Liver (tissue), 9 donors: ENCODE data around the gene CUBN. TPM values are rescaled to one million over a fixed set of nuclear protein-coding genes. Genes with fewer than 3 reads are reported as not detected.

Experiments
- DNase-seq: peaks from one replicate; pipeline ENCODE4 v3.0.0-alpha.2; 2017; ENCODE audit warnings: low spot score
- H3K27ac ChIP-seq, 2 donors: one replicate each; pipeline ENCODE4 v1.7.0; 2013; ENCODE audit warnings: inconsistent platforms in 2 of 2, low read length in 2 of 2, control low read depth in 1 of 2, low read depth in 1 of 2, mild to moderate bottlenecking in 1 of 2
- H3K27me3 ChIP-seq, 4 donors: one replicate each; pipeline versions ENCODE4 v1.6.1 to v1.7.0; 2013; ENCODE audit warnings: low read length in 3 of 4, inconsistent platforms in 1 of 4, mild to moderate bottlenecking in 1 of 4, moderate library complexity in 1 of 4; ENCODE audit not compliant: control insufficient read depth in 4 of 4, insufficient read depth in 4 of 4
- H3K36me3 ChIP-seq, 4 donors: one replicate each; pipeline versions ENCODE4 v1.6.1 to v1.7.0; 2013; ENCODE audit warnings: low read length in 3 of 4, mild to moderate bottlenecking in 3 of 4, low read depth in 1 of 4, moderate library complexity in 1 of 4; ENCODE audit not compliant: control insufficient read depth in 4 of 4, insufficient read depth in 3 of 4
- H3K4me1 ChIP-seq, 4 donors: one replicate each; pipeline versions ENCODE4 v1.6.1 to v1.7.0; 2013; ENCODE audit warnings: low read length in 3 of 4, mild to moderate bottlenecking in 3 of 4, moderate library complexity in 1 of 4; ENCODE audit not compliant: control insufficient read depth in 4 of 4, insufficient read depth in 4 of 4
- H3K4me3 ChIP-seq, 3 donors: one replicate each; pipeline versions ENCODE4 v1.6.1 to v1.7.0; 2013; ENCODE audit warnings: low read length in 3 of 3, control low read depth in 1 of 3, low read depth in 1 of 3, mild to moderate bottlenecking in 1 of 3
- H3K9ac ChIP-seq, 2 donors: one replicate each; pipeline ENCODE4 v1.7.0; 2013; ENCODE audit warnings: low read length in 2 of 2, mild to moderate bottlenecking in 2 of 2, moderate library complexity in 2 of 2, control low read depth in 1 of 2, low read depth in 1 of 2
- H3K9me3 ChIP-seq, 4 donors: one replicate each; pipeline versions ENCODE4 v1.6.1 to v1.7.0; 2013; ENCODE audit warnings: low read length in 3 of 4; ENCODE audit not compliant: control insufficient read depth in 4 of 4
- ATF3 ChIP-seq: IDR thresholded peaks from 2 replicates; pipeline ENCODE4 v1.6.1; 2016; ENCODE audit warnings: antibody characterized with exemption
- FOXA1 ChIP-seq: IDR thresholded peaks from 2 replicates; pipeline ENCODE4 v1.6.1; 2016; ENCODE audit warnings: antibody characterized with exemption
- FOXA2 ChIP-seq: IDR thresholded peaks from 2 replicates; pipeline ENCODE4 v1.6.1; 2016; ENCODE audit warnings: antibody characterized with exemption
- GABPA ChIP-seq, 2 donors: IDR thresholded peaks in 1 of 2; conservative IDR thresholded peaks in 1 of 2; 2 replicates each; pipeline ENCODE4 v1.6.1; 2016; ENCODE audit warnings: antibody characterized with exemption in 2 of 2, mild to moderate bottlenecking in 1 of 2, moderate library complexity in 1 of 2
- HNF4A ChIP-seq, 2 donors: conservative IDR thresholded peaks; 2 replicates each; pipeline ENCODE4 v1.6.1; 2016; ENCODE audit warnings: antibody characterized with exemption in 2 of 2, mild to moderate bottlenecking in 2 of 2
- HNF4G ChIP-seq: IDR thresholded peaks from 2 replicates; pipeline ENCODE4 v1.6.1; 2016; ENCODE audit warnings: antibody characterized with exemption
- JUND ChIP-seq, 2 donors: IDR thresholded peaks; 2 replicates each; pipeline ENCODE4 v1.6.1; 2016; ENCODE audit warnings: antibody characterized with exemption in 2 of 2
- NR2F2 ChIP-seq: IDR thresholded peaks from 2 replicates; pipeline ENCODE4 v1.6.1; 2016; ENCODE audit warnings: antibody characterized with exemption
- RAD21 ChIP-seq, 2 donors: IDR thresholded peaks; 2 replicates each; pipeline ENCODE4 v1.6.1; 2016; ENCODE audit warnings: antibody characterized with exemption in 2 of 2, mild to moderate bottlenecking in 2 of 2
- RXRA ChIP-seq, 2 donors: IDR thresholded peaks; 2 replicates each; pipeline ENCODE4 v1.6.1; 2017 to 2018; ENCODE audit warnings: antibody characterized with exemption in 2 of 2, mild to moderate bottlenecking in 1 of 2
- TAF1 ChIP-seq: conservative IDR thresholded peaks from 2 replicates; pipeline ENCODE4 v1.6.1; 2016; ENCODE audit warnings: antibody characterized with exemption, mild to moderate bottlenecking
- YY1 ChIP-seq: IDR thresholded peaks from 2 replicates; pipeline ENCODE4 v1.6.1; 2016; ENCODE audit warnings: antibody characterized with exemption, mild to moderate bottlenecking
- WGBS: extraction: QIAGEN DNeasy Blood & Tissue Kit; methylation state at CpG from one replicate; pipeline ENCODE4 v1.1.7; 2013; 5-methylcytosine and 5-hydroxymethylcytosine counted together
- polyA plus RNA-seq, 2 donors: library from polyadenylated mRNA; stranded (reverse) in 1 of 2; unstranded in 1 of 2; fragments of 200-250 nt in 1 of 2; fragments of >200 nt in 1 of 2; fragmentation: Nextera tagmentation in 1 of 2; extraction: Ambion mirVana in 1 of 2; gene quantifications; one replicate each; pipeline versions ENCODE4 v1.2.1 to v1.2.3, GENCODE V29; 2013 to 2015
- total RNA-seq, 2 donors: library from RNA; depleted of rRNA; stranded (reverse); fragments of >200 nt; gene quantifications; one replicate each; pipeline ENCODE4 v1.2.3, GENCODE V29; 2014
- TF ChIP-seq, protein P1 (sequence below): IDR thresholded peaks from 2 replicates; pipeline ENCODE4 v1.6.1; 2016; ENCODE audit warnings: antibody characterized with exemption
- TF ChIP-seq, protein P2 (sequence below): IDR thresholded peaks from 2 replicates; pipeline ENCODE4 v1.6.1; 2016; ENCODE audit warnings: antibody characterized with exemption, mild to moderate bottlenecking
- TF ChIP-seq, protein P3 (sequence below): fragments of 150-350 bp; IDR thresholded peaks from 2 replicates; pipeline ENCODE4 v1.5.1; 2017; ENCODE audit warnings: improper control_type of control experiment, low read depth, low read length; ENCODE audit not compliant: missing input control
- TF ChIP-seq, protein P4 (sequence below): IDR thresholded peaks from 2 replicates; pipeline ENCODE4 v1.6.1; 2016; ENCODE audit warnings: antibody characterized with exemption
- donor health status: healthy.
- donor health status: healthy.
- donor health status: healthy.
- donor health status: healthy.
- donor health status: healthy.

CUBN gene
- total and polyA plus RNA-seq, 4 donors: 0.01 to 0.67 (median 0.30) TPM

GRCh38 chr10:17073725-17074540 is 55.7 kb downstream of the CUBN start:
- no peak overlapping the region for H3K9ac ChIP-seq
- no peaks in the 10 kb centered on the region for H3K4me1 ChIP-seq
- H3K9me3 ChIP-seq: no peaks in the 10 kb centered on the region
- H3K36me3 ChIP-seq: no peaks in the 10 kb centered on the region
- H3K27me3 ChIP-seq: no peaks in the 10 kb centered on the region
- DNase-seq: no peak
- no peak overlapping the region for H3K27ac ChIP-seq
- 97% methylated on average over 12 of the region's 12 CpGs for WGBS
- H3K4me3 ChIP-seq: no peak overlapping the region
- TF ChIP-seq JUND (IDR thresholded peaks at IDR 0.05): no peak
- TF ChIP-seq, protein P1, sequence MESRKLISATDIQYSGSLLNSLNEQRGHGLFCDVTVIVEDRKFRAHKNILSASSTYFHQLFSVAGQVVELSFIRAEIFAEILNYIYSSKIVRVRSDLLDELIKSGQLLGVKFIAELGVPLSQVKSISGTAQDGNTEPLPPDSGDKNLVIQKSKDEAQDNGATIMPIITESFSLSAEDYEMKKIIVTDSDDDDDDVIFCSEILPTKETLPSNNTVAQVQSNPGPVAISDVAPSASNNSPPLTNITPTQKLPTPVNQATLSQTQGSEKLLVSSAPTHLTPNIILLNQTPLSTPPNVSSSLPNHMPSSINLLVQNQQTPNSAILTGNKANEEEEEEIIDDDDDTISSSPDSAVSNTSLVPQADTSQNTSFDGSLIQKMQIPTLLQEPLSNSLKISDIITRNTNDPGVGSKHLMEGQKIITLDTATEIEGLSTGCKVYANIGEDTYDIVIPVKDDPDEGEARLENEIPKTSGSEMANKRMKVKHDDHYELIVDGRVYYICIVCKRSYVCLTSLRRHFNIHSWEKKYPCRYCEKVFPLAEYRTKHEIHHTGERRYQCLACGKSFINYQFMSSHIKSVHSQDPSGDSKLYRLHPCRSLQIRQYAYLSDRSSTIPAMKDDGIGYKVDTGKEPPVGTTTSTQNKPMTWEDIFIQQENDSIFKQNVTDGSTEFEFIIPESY: no peak
- TF ChIP-seq HNF4G: no peak
- TF ChIP-seq NR2F2: no peak
- TF ChIP-seq RXRA (IDR thresholded peaks at IDR 0.05): no peak
- no peak for TF ChIP-seq HNF4A (conservative IDR thresholded peaks at IDR 0.05)
- TF ChIP-seq FOXA2: no peak
- TF ChIP-seq, protein P2, sequence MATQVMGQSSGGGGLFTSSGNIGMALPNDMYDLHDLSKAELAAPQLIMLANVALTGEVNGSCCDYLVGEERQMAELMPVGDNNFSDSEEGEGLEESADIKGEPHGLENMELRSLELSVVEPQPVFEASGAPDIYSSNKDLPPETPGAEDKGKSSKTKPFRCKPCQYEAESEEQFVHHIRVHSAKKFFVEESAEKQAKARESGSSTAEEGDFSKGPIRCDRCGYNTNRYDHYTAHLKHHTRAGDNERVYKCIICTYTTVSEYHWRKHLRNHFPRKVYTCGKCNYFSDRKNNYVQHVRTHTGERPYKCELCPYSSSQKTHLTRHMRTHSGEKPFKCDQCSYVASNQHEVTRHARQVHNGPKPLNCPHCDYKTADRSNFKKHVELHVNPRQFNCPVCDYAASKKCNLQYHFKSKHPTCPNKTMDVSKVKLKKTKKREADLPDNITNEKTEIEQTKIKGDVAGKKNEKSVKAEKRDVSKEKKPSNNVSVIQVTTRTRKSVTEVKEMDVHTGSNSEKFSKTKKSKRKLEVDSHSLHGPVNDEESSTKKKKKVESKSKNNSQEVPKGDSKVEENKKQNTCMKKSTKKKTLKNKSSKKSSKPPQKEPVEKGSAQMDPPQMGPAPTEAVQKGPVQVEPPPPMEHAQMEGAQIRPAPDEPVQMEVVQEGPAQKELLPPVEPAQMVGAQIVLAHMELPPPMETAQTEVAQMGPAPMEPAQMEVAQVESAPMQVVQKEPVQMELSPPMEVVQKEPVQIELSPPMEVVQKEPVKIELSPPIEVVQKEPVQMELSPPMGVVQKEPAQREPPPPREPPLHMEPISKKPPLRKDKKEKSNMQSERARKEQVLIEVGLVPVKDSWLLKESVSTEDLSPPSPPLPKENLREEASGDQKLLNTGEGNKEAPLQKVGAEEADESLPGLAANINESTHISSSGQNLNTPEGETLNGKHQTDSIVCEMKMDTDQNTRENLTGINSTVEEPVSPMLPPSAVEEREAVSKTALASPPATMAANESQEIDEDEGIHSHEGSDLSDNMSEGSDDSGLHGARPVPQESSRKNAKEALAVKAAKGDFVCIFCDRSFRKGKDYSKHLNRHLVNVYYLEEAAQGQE: no peak
- TF ChIP-seq, protein P3, sequence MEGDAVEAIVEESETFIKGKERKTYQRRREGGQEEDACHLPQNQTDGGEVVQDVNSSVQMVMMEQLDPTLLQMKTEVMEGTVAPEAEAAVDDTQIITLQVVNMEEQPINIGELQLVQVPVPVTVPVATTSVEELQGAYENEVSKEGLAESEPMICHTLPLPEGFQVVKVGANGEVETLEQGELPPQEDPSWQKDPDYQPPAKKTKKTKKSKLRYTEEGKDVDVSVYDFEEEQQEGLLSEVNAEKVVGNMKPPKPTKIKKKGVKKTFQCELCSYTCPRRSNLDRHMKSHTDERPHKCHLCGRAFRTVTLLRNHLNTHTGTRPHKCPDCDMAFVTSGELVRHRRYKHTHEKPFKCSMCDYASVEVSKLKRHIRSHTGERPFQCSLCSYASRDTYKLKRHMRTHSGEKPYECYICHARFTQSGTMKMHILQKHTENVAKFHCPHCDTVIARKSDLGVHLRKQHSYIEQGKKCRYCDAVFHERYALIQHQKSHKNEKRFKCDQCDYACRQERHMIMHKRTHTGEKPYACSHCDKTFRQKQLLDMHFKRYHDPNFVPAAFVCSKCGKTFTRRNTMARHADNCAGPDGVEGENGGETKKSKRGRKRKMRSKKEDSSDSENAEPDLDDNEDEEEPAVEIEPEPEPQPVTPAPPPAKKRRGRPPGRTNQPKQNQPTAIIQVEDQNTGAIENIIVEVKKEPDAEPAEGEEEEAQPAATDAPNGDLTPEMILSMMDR: no peak
- no peak for TF ChIP-seq FOXA1
- no peak for TF ChIP-seq ATF3
- no peak for TF ChIP-seq TAF1
- TF ChIP-seq, protein P4, sequence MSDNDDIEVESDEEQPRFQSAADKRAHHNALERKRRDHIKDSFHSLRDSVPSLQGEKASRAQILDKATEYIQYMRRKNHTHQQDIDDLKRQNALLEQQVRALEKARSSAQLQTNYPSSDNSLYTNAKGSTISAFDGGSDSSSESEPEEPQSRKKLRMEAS: no peak
- no peak for TF ChIP-seq YY1
- TF ChIP-seq GABPA (IDR thresholded peaks at IDR 0.05 in 1 of 2, conservative IDR thresholded peaks at IDR 0.05 in 1 of 2): no peak
- TF ChIP-seq RAD21 (IDR thresholded peaks at IDR 0.05): no peak
